Measurements from ENCODE around the gene GALNTL6. TPM values are rescaled to one million over a fixed set of nuclear protein-coding genes. Genes with fewer than 3 reads are reported as not detected.

GALNTL6 gene
- total and polyA plus RNA-seq, 3 donors from 2014 or later, result 2.9 to 6.2 (median 4.9) TPM

- WGBS, 2 donors, result 82 to 88% methylated on average over 5 of the region's 5 CpGs
- DNase-seq, result no peak
- no peaks in the 10 kb centered on the region for H3K36me3 ChIP-seq (ENCODE audit: low read depth, missing control alignments)
- intact Hi-C loops (cut with DNase I; ENCODE audit: low total_unique reads), result no loop called here
- H3K27me3 ChIP-seq, result no peaks in the 10 kb centered on the region
- no peak overlapping the region for H3K4me3 ChIP-seq
- H3K9me3 ChIP-seq, result no peaks in the 10 kb centered on the region
- no peak overlapping the region for H3K27ac ChIP-seq
- TF ChIP-seq CTCF (IDR thresholded peaks at IDR 0.05) (no peak), POLR2A (IDR thresholded peaks at IDR 0.05) (no peak)
- no peaks in the 10 kb centered on the region for H3K4me1 ChIP-seq
Measured at GRCh38 chr4:172656055-172656454, 842.9 kb downstream of the GALNTL6 start.

GRCh38 chr4:172657081-172657480 lies 843.9 kb downstream of the GALNTL6 start:
- no peak overlapping the region for H3K4me3 ChIP-seq
- WGBS, 2 donors, result 47 to 57% methylated on average over 6 of the region's 6 CpGs
- H3K4me1 ChIP-seq, result no peaks in the 10 kb centered on the region
- H3K9me3 ChIP-seq, result no peaks in the 10 kb centered on the region
- H3K27me3 ChIP-seq, result no peaks in the 10 kb centered on the region
- TF ChIP-seq POLR2A (IDR thresholded peaks at IDR 0.05), result no peak
- H3K27ac ChIP-seq, result no peak overlapping the region
- intact Hi-C loops (cut with DNase I; ENCODE audit: low total_unique reads), result no loop called here
- no peak for DNase-seq
- H3K36me3 ChIP-seq (ENCODE audit: low read depth, missing control alignments), result no peaks in the 10 kb centered on the region

GRCh38 chr4:172660251-172660650 lies 847.0 kb downstream of the GALNTL6 start:
- H3K4me3 ChIP-seq, result no peak overlapping the region
- no peaks in the 10 kb centered on the region for H3K9me3 ChIP-seq
- DNase-seq, result no peak
- no peaks in the 10 kb centered on the region for H3K36me3 ChIP-seq (ENCODE audit: low read depth, missing control alignments)
- no peak overlapping the region for H3K27ac ChIP-seq
- intact Hi-C loops (cut with DNase I; ENCODE audit: low total_unique reads), result no loop called here
- WGBS, 2 donors, result 50 to 55% methylated on average over 3 of the region's 3 CpGs
- TF ChIP-seq CTCF (IDR thresholded peaks at IDR 0.05) (no peak), POLR2A (IDR thresholded peaks at IDR 0.05) (no peak)
- H3K27me3 ChIP-seq, result no peaks in the 10 kb centered on the region
- H3K4me1 ChIP-seq, result no peaks in the 10 kb centered on the region

GRCh38 chr4:172662113-172662512 lies 848.9 kb downstream of the GALNTL6 start:
- TF ChIP-seq CTCF (IDR thresholded peaks at IDR 0.05) (no peak), POLR2A (IDR thresholded peaks at IDR 0.05) (no peak)
- Histone ChIP-seq H3K27me3 (no peaks in the 10 kb centered on the region), H3K4me3 (no peak overlapping the region), H3K4me1 (no peaks in the 10 kb centered on the region), H3K36me3 (ENCODE audit: low read depth, missing control alignments) (no peaks in the 10 kb centered on the region), H3K9me3 (no peaks in the 10 kb centered on the region), H3K27ac (no peak overlapping the region)
- 92 to 93% methylated on average over 3 of the region's 3 CpGs for WGBS, 2 donors
- no peak for DNase-seq
- intact Hi-C loops (cut with DNase I; ENCODE audit: low total_unique reads), result no loop called here

GRCh38 chr4:172666711-172667368 lies 853.6 kb downstream of the GALNTL6 start:
- H3K4me1 ChIP-seq, result no peaks in the 10 kb centered on the region
- H3K27me3 ChIP-seq, result no peaks in the 10 kb centered on the region
- H3K9me3 ChIP-seq, result no peaks in the 10 kb centered on the region
- WGBS, 2 donors, result 80 to 91% methylated on average over 6 of the region's 6 CpGs
- DNase-seq, result no peak
- H3K27ac ChIP-seq, result no peak overlapping the region
- intact Hi-C loops (cut with DNase I; ENCODE audit: low total_unique reads), result no loop called here
- H3K36me3 ChIP-seq (ENCODE audit: low read depth, missing control alignments), result no peaks in the 10 kb centered on the region
- no peak overlapping the region for H3K4me3 ChIP-seq
- no peak for TF ChIP-seq CTCF (IDR thresholded peaks at IDR 0.05)
- TF ChIP-seq POLR2A (IDR thresholded peaks at IDR 0.05), result no peak

Measured in testis (tissue), 3 donors.